A673 (cell line): ENCODE measurements around the gene DENND4C. TPM values are rescaled to one million over a fixed set of nuclear protein-coding genes. Genes with fewer than 3 reads are reported as not detected.
A peak's percentile ranks its signal among the peaks of the same experiment; 100 is the strongest.

Source experiments
- BruUV-seq: library from RNA; stranded (reverse); fragments of 400-500 nt; replicated peaks from 2 replicates; lab custom pipeline; 2021; lab: Mats Ljungman, UMichigan
- CTCF ChIA-PET: fragments of 300-600 bp; sonication (Branson Sonifier 250); formaldehyde crosslinking; loops from one replicate; lab custom pipeline; 2022; ENCODE audit warnings: antibody characterized with exemption; lab: Charles Lee
- POLR2A ChIA-PET: fragments of 300-600 bp; sonication (Branson Sonifier 250); formaldehyde crosslinking; loops from one replicate; lab custom pipeline; 2022; ENCODE audit warnings: antibody characterized with exemption; ENCODE audit not compliant: low non-redundant PET; lab: Charles Lee
- DNase-seq: peaks from one replicate; pipeline ENCODE4 v3.0.0-alpha.2; 2015; ENCODE audit warnings: low spot score
- H3K27ac ChIP-seq: fragments of 200-600 bp; sonication (generic); 2 replicates; pipeline ENCODE4 v1.5.1; 2016; ENCODE audit warnings: mixed run types, low read depth, mild to moderate bottlenecking, mixed read lengths, antibody characterized with exemption, low read length; ENCODE audit not compliant: poor library complexity, severe bottlenecking
- H3K27me3 ChIP-seq: fragments of 200-600 bp; sonication (generic); replicated peaks from 2 replicates; pipeline ENCODE4 v1.6.1; 2017; ENCODE audit warnings: mixed run types, low read depth, mild to moderate bottlenecking, mixed read lengths, antibody characterized with exemption, low read length; ENCODE audit not compliant: insufficient read depth, poor library complexity
- H3K36me3 ChIP-seq: fragments of 200-600 bp; sonication (generic); 2 replicates; pipeline ENCODE4 v1.6.1; 2016; ENCODE audit warnings: mixed run types, mild to moderate bottlenecking, mixed read lengths, antibody characterized with exemption, low read length; ENCODE audit not compliant: insufficient read depth, poor library complexity, severe bottlenecking
- H3K4me1 ChIP-seq: fragments of 200-600 bp; sonication (generic); 2 replicates; pipeline ENCODE4 v1.6.1; 2017; ENCODE audit warnings: mixed run types, mild to moderate bottlenecking, mixed read lengths, antibody characterized with exemption, low read length; ENCODE audit not compliant: insufficient read depth, poor library complexity, severe bottlenecking
- H3K4me3 ChIP-seq: fragments of 200-600 bp; sonication (generic); 2 replicates; pipeline ENCODE4 v1.5.1; 2016; ENCODE audit warnings: low read depth, mixed run types, mild to moderate bottlenecking, mixed read lengths, low read length; ENCODE audit not compliant: poor library complexity, severe bottlenecking
- H3K9me3 ChIP-seq: fragments of 200-600 bp; sonication (generic); 2 replicates; pipeline ENCODE4 v1.6.1; 2016; ENCODE audit warnings: mixed run types, low read depth, mild to moderate bottlenecking, mixed read lengths, antibody characterized with exemption, low read length; ENCODE audit not compliant: poor library complexity, severe bottlenecking
- EZH2 ChIP-seq: fragments of 200-600 bp; sonication (generic); IDR thresholded peaks from 2 replicates; pipeline ENCODE4 v1.6.1; 2017; ENCODE audit warnings: borderline replicate concordance, low read depth, mild to moderate bottlenecking, mixed read lengths, antibody characterized with exemption, low read length; ENCODE audit not compliant: poor library complexity, severe bottlenecking
- intact Hi-C: fragments of 100-400 bp; cut with micrococcal nuclease; formaldehyde crosslinking; loops from one replicate; pipeline ENCODE4 v1.10.0; 2022; ENCODE audit not compliant: unreplicated experiment
- total RNA-seq: library from RNA; stranded (reverse); gene quantifications from 2 replicates; pipeline ENCODE4 v1.2.3, GENCODE V29; 2021
- TF ChIP-seq, protein P1 (sequence below): fragments of 300-800, 200-600 bp; sonication (generic); conservative IDR thresholded peaks from 2 replicates; pipeline ENCODE4 v1.5.1; 2017; ENCODE audit warnings: low read depth, mild to moderate bottlenecking, antibody characterized with exemption, low read length, moderate library complexity, mixed read lengths

DENND4C gene
- total RNA-seq, 1 experiment from 2014 or later: 13.9 TPM

DNA sequence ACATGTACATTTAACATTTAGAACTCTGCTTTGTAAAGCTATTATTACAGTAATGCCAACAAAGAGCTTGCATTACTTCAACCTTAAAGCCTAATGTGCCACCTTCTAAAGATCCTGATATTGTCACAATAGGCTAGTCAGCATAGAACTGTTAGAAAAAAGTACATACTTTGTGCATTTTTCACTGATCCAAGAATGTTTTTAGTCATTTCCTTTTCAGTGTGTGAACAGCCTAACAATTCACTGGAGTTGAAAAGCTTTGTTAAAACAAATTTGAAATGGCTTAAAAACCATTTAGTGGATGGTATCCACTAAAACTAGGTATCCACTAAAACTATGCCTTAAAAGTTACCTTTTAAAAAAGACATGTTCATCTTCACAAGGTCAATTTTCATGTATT, 145.0 kb downstream of the DENND4C start:
- intact Hi-C loops: loop anchor here (10.0 kb wide), 1 partner anchor 271 kb away; the partner anchor contains the start of gene HAUS6
- no peak for DNase-seq
- no peaks in the 10 kb centered on the region for H3K27me3 ChIP-seq
- BruUV-seq: no TSS peak
- ChIA-PET CTCF (no interaction called here), POLR2A (interaction anchor here (0.6 kb wide), 1 partner anchor 235 kb away, joined by 3 read pairs; no protein-coding TSS in a partner anchor)
- H3K27ac ChIP-seq: no peak overlapping the region
- no peak overlapping the region for H3K4me3 ChIP-seq
- H3K4me1 ChIP-seq: no peaks in the 10 kb centered on the region
- TF ChIP-seq, protein P1, sequence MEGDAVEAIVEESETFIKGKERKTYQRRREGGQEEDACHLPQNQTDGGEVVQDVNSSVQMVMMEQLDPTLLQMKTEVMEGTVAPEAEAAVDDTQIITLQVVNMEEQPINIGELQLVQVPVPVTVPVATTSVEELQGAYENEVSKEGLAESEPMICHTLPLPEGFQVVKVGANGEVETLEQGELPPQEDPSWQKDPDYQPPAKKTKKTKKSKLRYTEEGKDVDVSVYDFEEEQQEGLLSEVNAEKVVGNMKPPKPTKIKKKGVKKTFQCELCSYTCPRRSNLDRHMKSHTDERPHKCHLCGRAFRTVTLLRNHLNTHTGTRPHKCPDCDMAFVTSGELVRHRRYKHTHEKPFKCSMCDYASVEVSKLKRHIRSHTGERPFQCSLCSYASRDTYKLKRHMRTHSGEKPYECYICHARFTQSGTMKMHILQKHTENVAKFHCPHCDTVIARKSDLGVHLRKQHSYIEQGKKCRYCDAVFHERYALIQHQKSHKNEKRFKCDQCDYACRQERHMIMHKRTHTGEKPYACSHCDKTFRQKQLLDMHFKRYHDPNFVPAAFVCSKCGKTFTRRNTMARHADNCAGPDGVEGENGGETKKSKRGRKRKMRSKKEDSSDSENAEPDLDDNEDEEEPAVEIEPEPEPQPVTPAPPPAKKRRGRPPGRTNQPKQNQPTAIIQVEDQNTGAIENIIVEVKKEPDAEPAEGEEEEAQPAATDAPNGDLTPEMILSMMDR: no peak
- no peak for TF ChIP-seq EZH2
- peaks cover 53% of the 10 kb centered on the region for H3K36me3 ChIP-seq
- H3K9me3 ChIP-seq: no peaks in the 10 kb centered on the region

DNA sequence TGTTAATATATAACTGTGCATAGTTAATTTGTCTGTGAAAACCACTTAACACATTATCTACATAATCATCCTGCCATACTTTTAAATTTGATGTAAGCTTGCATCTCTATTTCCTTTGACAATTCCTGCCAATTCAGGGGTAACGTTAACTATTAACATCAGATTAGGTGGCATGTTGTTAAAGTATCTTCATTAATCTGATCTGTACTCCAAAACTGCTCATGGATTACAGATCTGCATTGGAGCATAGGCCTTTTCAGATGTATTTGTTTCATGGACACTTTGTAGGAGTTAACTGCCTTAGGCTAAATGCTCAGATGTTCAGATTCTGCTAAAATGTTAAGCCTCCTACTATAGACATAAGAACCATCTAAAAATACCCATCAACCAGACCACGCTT, 146.4 kb downstream of the DENND4C start:
- no TSS peak for BruUV-seq
- TF ChIP-seq, protein P1: no peak
- no peak for TF ChIP-seq EZH2
- Histone ChIP-seq H3K9me3 (no peaks in the 10 kb centered on the region), H3K27me3 (no peaks in the 10 kb centered on the region), H3K36me3 (peaks cover 53% of the 10 kb centered on the region), H3K27ac (no peak overlapping the region), H3K4me3 (peak overlapping the region; percentile 77), H3K4me1 (no peaks in the 10 kb centered on the region)
- DNase-seq: no peak
- ChIA-PET POLR2A (no interaction called here), CTCF (no interaction called here)
- intact Hi-C loops: loop anchor here (10.0 kb wide), 1 partner anchor 272 kb away; the partner anchor contains the start of gene HAUS6

DNA sequence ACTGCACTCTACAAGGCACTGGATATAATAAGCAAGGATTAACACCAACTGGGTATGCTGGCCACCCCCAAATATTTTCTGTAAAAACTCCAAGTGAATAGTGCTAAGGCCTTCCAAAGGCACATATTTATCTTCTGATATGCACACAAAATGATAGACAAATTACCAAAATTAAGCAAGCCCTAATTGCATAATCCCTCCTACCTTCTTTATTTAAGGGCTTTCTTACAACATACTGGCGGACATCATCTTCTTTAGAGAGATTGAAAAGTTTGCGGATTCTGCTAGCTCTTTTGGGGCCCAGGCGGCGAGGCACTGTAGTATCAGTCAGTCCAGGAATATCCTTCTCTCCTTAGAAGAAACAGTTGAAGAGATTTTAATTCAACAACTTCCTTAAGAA, 147.7 kb downstream of the DENND4C start:
- intact Hi-C loops: loop anchor here (10.0 kb wide), 1 partner anchor 273 kb away; the partner anchor contains the start of gene HAUS6
- no peaks in the 10 kb centered on the region for H3K27me3 ChIP-seq
- no peaks in the 10 kb centered on the region for H3K4me1 ChIP-seq
- H3K36me3 ChIP-seq: peaks cover 53% of the 10 kb centered on the region
- POLR2A ChIA-PET: no interaction called here
- H3K9me3 ChIP-seq: no peaks in the 10 kb centered on the region
- no TSS peak for BruUV-seq
- peak overlapping the region; percentile 77 for H3K4me3 ChIP-seq
- no peak overlapping the region for H3K27ac ChIP-seq
- CTCF ChIA-PET: no interaction called here
- TF ChIP-seq, protein P1: no peak
- no peak for TF ChIP-seq EZH2
- DNase-seq: no peak
